HL-60 (cell line): Measurements from ENCODE around the gene ELP4.
"Not testable (repeated sequence)": the region's sequence is repeated elsewhere in the genome, so short reads cannot be mapped to it uniquely, and the experiment has no call there.

Source experiments
- DNase-seq, 2 experiments: peaks; one replicate each; pipeline ENCODE4 v3.0.0-alpha.2; 2010 to 2020; ENCODE audit warnings: low read depth in 1 of 2, low spot score in 1 of 2
- H3K27ac ChIP-seq: fragments of 250-450 bp; sonication (Bioruptor Pico); replicated peaks from 2 replicates; pipeline ENCODE4 v1.5.1; 2020; ENCODE audit warnings: mild to moderate bottlenecking, moderate library complexity
- H3K27me3 ChIP-seq: fragments of 250-450 bp; sonication (Bioruptor Pico); 2 replicates; pipeline ENCODE4 v1.5.1; 2021; ENCODE audit warnings: mild to moderate bottlenecking, moderate library complexity; ENCODE audit not compliant: insufficient read depth, poor library complexity, severe bottlenecking
- H3K4me3 ChIP-seq: replicated peaks from 2 replicates; pipeline ENCODE4 v1.5.1; 2011; ENCODE audit warnings: mild to moderate bottlenecking, control low read depth, low read length; ENCODE audit not compliant: insufficient read depth
- GABPA ChIP-seq: IDR thresholded peaks from 2 replicates; pipeline ENCODE4 v1.6.1; 2012; ENCODE audit warnings: low read depth
- POLR2AphosphoS5 ChIP-seq: IDR thresholded peaks from 2 replicates; pipeline ENCODE4 v1.6.1; 2012; ENCODE audit warnings: low read depth
- SPI1 ChIP-seq: IDR thresholded peaks from 2 replicates; pipeline ENCODE4 v1.6.1; 2012; ENCODE audit warnings: low read depth, mild to moderate bottlenecking, borderline replicate concordance
- TF ChIP-seq, protein P1 (sequence below): IDR thresholded peaks from one replicate; pipeline ENCODE4 v1.5.1; 2011; ENCODE audit warnings: low read length, control low read depth, inconsistent platforms; ENCODE audit not compliant: insufficient read depth
- TF ChIP-seq, protein P2 (sequence below): IDR thresholded peaks from 2 replicates; pipeline ENCODE4 v1.6.1; 2012; ENCODE audit warnings: low read depth; ENCODE audit not compliant: insufficient replicate concordance

ELP4 gene

DNA sequence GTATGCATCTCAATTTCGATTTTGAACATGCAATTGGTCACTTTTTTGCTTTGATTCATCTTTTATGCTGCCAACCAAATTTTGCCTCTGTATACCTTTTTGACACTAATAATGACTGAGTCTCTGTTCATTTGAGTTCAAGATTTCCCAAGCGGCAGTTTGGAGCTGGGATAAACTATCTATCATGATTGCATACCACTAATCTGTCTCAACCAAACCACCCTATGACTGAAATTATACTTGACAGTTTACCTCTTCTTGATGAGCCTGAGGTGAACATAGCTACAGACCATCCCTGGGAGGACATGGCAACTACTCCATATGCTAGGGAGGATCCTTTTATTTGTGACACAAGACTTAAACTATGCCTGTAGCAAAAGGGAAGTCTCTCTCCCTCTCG is 155.4 kb downstream of the ELP4 start:
- TF ChIP-seq GABPA (no peak), SPI1 (no peak), POLR2AphosphoS5 (no peak)
- TF ChIP-seq, protein P1, sequence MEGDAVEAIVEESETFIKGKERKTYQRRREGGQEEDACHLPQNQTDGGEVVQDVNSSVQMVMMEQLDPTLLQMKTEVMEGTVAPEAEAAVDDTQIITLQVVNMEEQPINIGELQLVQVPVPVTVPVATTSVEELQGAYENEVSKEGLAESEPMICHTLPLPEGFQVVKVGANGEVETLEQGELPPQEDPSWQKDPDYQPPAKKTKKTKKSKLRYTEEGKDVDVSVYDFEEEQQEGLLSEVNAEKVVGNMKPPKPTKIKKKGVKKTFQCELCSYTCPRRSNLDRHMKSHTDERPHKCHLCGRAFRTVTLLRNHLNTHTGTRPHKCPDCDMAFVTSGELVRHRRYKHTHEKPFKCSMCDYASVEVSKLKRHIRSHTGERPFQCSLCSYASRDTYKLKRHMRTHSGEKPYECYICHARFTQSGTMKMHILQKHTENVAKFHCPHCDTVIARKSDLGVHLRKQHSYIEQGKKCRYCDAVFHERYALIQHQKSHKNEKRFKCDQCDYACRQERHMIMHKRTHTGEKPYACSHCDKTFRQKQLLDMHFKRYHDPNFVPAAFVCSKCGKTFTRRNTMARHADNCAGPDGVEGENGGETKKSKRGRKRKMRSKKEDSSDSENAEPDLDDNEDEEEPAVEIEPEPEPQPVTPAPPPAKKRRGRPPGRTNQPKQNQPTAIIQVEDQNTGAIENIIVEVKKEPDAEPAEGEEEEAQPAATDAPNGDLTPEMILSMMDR = no peak
- TF ChIP-seq, protein P2, sequence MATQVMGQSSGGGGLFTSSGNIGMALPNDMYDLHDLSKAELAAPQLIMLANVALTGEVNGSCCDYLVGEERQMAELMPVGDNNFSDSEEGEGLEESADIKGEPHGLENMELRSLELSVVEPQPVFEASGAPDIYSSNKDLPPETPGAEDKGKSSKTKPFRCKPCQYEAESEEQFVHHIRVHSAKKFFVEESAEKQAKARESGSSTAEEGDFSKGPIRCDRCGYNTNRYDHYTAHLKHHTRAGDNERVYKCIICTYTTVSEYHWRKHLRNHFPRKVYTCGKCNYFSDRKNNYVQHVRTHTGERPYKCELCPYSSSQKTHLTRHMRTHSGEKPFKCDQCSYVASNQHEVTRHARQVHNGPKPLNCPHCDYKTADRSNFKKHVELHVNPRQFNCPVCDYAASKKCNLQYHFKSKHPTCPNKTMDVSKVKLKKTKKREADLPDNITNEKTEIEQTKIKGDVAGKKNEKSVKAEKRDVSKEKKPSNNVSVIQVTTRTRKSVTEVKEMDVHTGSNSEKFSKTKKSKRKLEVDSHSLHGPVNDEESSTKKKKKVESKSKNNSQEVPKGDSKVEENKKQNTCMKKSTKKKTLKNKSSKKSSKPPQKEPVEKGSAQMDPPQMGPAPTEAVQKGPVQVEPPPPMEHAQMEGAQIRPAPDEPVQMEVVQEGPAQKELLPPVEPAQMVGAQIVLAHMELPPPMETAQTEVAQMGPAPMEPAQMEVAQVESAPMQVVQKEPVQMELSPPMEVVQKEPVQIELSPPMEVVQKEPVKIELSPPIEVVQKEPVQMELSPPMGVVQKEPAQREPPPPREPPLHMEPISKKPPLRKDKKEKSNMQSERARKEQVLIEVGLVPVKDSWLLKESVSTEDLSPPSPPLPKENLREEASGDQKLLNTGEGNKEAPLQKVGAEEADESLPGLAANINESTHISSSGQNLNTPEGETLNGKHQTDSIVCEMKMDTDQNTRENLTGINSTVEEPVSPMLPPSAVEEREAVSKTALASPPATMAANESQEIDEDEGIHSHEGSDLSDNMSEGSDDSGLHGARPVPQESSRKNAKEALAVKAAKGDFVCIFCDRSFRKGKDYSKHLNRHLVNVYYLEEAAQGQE = no peak
- no peak overlapping the region for H3K27ac ChIP-seq
- no peaks in the 10 kb centered on the region for H3K27me3 ChIP-seq
- no peak for DNase-seq
- H3K4me3 ChIP-seq = no peak overlapping the region

DNA sequence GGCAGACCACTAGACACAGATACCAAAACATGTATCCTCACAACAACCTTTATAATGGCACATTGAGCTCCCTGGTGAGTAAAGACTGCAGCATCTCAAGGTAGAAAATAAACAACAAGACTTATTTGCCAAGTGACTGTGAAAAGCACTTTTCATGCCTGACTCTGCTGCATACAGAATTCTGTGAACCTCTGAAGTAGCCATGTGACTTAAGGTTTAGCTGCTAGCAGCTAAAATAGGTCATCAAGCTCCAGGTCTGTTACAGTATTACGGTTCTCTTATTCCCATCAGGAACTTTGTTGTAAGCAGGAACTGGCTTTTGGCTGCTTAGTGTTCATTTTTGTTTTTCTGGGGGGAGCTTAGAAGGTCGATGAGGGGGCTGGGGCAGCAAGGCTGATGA is 162.1 kb downstream of the ELP4 start:
- Histone ChIP-seq H3K27ac (no peak overlapping the region), H3K4me3 (no peak overlapping the region), H3K27me3 (no peaks in the 10 kb centered on the region)
- no peak for TF ChIP-seq GABPA
- TF ChIP-seq POLR2AphosphoS5 = no peak
- TF ChIP-seq, protein P2 = no peak
- TF ChIP-seq SPI1 = no peak
- TF ChIP-seq, protein P1 = no peak
- DNase-seq = no peak

DNA sequence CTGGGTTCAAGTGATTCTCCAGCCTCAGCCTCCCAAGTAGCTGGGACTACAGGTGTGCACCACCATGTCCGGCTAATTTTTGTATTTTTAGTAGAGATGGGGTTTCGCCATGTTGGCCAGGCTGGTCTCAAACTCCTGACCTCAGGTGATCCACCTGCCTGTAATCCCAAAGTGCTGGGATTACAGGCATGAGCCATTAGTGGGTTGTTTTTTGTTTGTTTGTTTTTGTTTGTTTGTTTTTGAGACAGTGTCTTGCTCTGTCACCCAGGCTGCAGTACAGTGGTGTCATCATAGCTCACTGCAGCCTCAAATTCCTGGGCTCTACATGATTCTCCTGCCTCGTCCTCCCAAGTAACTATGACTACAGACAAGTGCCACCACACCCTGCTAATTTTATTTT is 163.5 kb downstream of the ELP4 start:
- not testable (repeated sequence) for H3K4me3 ChIP-seq, H3K27me3 ChIP-seq, H3K27ac ChIP-seq, DNase-seq

DNA sequence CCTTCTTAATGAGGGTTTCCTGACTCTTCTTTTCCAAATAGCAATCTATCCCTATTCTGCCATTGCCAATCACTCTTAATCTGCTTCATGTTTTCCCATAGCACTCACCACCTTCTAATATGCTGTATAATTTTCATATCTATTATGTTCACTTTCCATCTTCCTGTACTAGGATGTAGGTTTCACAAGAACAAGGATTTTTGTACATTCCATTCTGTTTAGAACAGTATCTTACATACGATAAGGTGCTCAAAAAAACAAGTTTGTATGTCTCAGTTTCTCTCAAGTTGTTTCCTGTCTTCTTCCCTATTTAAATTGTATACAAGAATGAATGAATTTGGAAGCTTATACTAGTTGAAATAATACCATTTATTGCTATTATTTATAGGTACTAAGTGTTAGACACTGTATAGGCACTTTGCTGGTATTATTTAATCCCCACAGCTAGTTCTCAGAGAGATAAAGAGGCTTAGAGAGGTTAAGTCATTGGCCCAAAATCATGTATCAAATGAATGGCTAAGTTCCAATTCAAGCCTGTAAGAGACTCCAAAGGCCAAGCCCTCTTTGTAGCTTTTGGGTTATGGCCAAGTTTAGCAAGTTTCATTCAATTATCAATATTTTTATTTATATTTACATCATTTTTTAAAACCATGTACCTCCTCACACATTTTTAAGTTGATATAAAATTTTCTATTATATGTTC is 166.9 kb downstream of the ELP4 start:
- H3K27ac ChIP-seq = no peak overlapping the region
- DNase-seq = no peak
- no peak overlapping the region for H3K4me3 ChIP-seq
- no peaks in the 10 kb centered on the region for H3K27me3 ChIP-seq
- TF ChIP-seq, protein P2 = no peak
- no peak for TF ChIP-seq POLR2AphosphoS5
- TF ChIP-seq, protein P1 = no peak
- no peak for TF ChIP-seq SPI1
- no peak for TF ChIP-seq GABPA
